ENCODE measurements around the gene ADARB1.

Gene ADARB1

GRCh38 chr21:45219517-45219916, 145.1 kb downstream of the ADARB1 start:
- Histone ChIP-seq H3K9me3 (ENCODE audit: insufficient read depth, low read length) (peaks cover 27% of the 10 kb centered on the region), H3K4me1 (ENCODE audit: insufficient read depth, insufficient read length) (no peaks in the 10 kb centered on the region), H3K36me3 (ENCODE audit: insufficient read depth, insufficient read length, low read length) (peaks cover 33% of the 10 kb centered on the region), H3K4me3 (ENCODE audit: insufficient read length, low read depth) (no peak overlapping the region), H3K27me3 (ENCODE audit: insufficient read depth, insufficient read length) (no peaks in the 10 kb centered on the region), H3K9ac (ENCODE audit: insufficient read length, low read depth) (no peak overlapping the region)
- TF ChIP-seq SUZ12 (IDR thresholded peaks at IDR 0.05; ENCODE audit: extremely low read depth, insufficient read depth, insufficient read length) (no peak), YY1 (IDR thresholded peaks at IDR 0.05; ENCODE audit: insufficient read depth, insufficient read length) (no peak), ZNF274 (IDR thresholded peaks at IDR 0.05; ENCODE audit: low read depth, low read length) (no peak)
- DNase-seq (ENCODE audit: low read depth, low spot score) = no peak

DNA sequence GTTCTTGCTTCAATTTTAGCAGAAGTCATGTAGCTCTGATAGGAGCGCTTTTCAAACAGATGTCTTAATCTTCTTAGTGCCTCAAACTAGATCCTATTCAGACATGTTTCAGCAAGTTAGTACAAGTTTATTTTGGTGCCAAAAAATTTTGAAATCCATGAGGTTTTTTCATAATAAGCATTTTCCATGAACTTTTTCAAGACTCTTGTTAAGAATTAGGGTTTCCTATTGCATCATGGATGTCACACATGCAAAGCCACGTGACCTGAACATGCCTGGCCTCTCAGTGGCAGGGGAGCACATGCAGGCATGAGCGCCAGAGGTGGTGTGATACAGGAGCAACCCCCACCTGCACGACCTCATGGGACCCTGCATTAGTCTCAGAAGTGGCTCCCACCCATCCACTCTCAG, 145.7 kb downstream of the ADARB1 start:
- H3K36me3 ChIP-seq (ENCODE audit: insufficient read depth, insufficient read length, low read length) = peaks cover 33% of the 10 kb centered on the region

DNA sequence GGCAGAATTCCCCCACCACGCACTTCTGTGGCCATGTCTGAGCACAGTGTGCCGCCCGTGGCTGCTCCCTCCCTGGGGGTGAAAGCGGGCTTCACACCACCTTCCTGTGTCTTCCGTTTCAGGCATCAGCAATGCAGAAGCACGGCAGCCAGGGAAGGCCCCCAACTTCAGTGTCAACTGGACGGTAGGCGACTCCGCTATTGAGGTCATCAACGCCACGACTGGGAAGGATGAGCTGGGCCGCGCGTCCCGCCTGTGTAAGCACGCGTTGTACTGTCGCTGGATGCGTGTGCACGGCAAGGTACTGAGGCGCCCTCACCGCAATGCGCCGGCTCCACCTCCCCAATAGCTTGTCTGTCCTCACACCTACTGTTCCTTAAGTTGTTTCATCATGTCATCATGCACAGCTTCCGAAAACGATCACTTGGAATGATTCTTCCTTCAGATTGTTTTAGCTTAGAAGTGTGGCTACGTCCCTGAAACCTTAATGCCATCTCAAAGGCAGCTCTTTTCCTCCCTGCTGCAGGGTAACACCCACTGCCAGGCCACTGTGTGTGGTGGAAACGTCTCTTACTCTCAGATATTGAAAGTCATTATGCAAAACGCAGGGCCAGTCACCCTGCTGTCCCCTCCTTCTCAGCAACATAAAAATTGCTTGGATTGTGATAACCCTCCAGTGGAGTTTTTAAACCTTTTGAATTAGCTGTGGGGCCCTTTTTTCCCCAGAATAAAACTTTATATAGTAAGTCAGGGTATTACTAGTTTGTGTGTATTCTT, 146.5 kb downstream of the ADARB1 start:
- Histone ChIP-seq H3K9me3 (ENCODE audit: insufficient read depth, low read length) (peaks cover 22% of the 10 kb centered on the region), H3K36me3 (ENCODE audit: insufficient read depth, insufficient read length, low read length) (peaks cover 33% of the 10 kb centered on the region), H3K4me1 (ENCODE audit: insufficient read depth, insufficient read length) (no peaks in the 10 kb centered on the region), H3K4me3 (ENCODE audit: insufficient read length, low read depth) (no peak overlapping the region), H3K9ac (ENCODE audit: insufficient read length, low read depth) (no peak overlapping the region), H3K27me3 (ENCODE audit: insufficient read depth, insufficient read length) (no peaks in the 10 kb centered on the region)
- no peak for TF ChIP-seq ZNF274 (IDR thresholded peaks at IDR 0.05; ENCODE audit: low read depth, low read length)
- no peak for TF ChIP-seq SUZ12 (IDR thresholded peaks at IDR 0.05; ENCODE audit: extremely low read depth, insufficient read depth, insufficient read length)
- no peak for TF ChIP-seq YY1 (IDR thresholded peaks at IDR 0.05; ENCODE audit: insufficient read depth, insufficient read length)
- DNase-seq (ENCODE audit: low read depth, low spot score) = no peak

More for the DNA sequence above, 145.7 kb downstream of the ADARB1 start:
- no peaks in the 10 kb centered on the region for H3K27me3 ChIP-seq (ENCODE audit: insufficient read depth, insufficient read length)
- H3K9me3 ChIP-seq (ENCODE audit: insufficient read depth, low read length) = peaks cover 23% of the 10 kb centered on the region
- no peak for DNase-seq (ENCODE audit: low read depth, low spot score)
- no peak overlapping the region for H3K4me3 ChIP-seq (ENCODE audit: insufficient read length, low read depth)
- TF ChIP-seq YY1 (IDR thresholded peaks at IDR 0.05; ENCODE audit: insufficient read depth, insufficient read length) (no peak), SUZ12 (IDR thresholded peaks at IDR 0.05; ENCODE audit: extremely low read depth, insufficient read depth, insufficient read length) (no peak), ZNF274 (IDR thresholded peaks at IDR 0.05; ENCODE audit: low read depth, low read length) (no peak)
- H3K9ac ChIP-seq (ENCODE audit: insufficient read length, low read depth) = no peak overlapping the region
- no peaks in the 10 kb centered on the region for H3K4me1 ChIP-seq (ENCODE audit: insufficient read depth, insufficient read length)

DNA sequence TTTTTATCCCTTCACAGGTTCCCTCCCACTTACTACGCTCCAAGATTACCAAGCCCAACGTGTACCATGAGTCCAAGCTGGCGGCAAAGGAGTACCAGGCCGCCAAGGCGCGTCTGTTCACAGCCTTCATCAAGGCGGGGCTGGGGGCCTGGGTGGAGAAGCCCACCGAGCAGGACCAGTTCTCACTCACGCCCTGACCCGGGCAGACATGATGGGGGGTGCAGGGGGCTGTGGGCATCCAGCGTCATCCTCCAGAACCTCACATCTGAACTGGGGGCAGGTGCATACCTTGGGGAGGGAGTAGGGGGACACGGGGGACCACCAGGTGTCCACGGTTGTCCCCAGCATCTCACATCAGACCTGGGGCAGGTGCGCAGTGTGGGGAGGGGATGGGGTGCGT, 147.6 kb downstream of the ADARB1 start:
- peaks cover 4% of the 10 kb centered on the region for H3K4me1 ChIP-seq (ENCODE audit: insufficient read depth, insufficient read length)
- peaks cover 11% of the 10 kb centered on the region for H3K9me3 ChIP-seq (ENCODE audit: insufficient read depth, low read length)
- no peak for TF ChIP-seq SUZ12 (IDR thresholded peaks at IDR 0.05; ENCODE audit: extremely low read depth, insufficient read depth, insufficient read length)
- TF ChIP-seq ZNF274 (IDR thresholded peaks at IDR 0.05; ENCODE audit: low read depth, low read length) = no peak
- no peak for TF ChIP-seq YY1 (IDR thresholded peaks at IDR 0.05; ENCODE audit: insufficient read depth, insufficient read length)
- DNase-seq (ENCODE audit: low read depth, low spot score) = no peak
- no peaks in the 10 kb centered on the region for H3K27me3 ChIP-seq (ENCODE audit: insufficient read depth, insufficient read length)
- peaks cover 33% of the 10 kb centered on the region for H3K36me3 ChIP-seq (ENCODE audit: insufficient read depth, insufficient read length, low read length)
- H3K4me3 ChIP-seq (ENCODE audit: insufficient read length, low read depth) = no peak overlapping the region
- no peak overlapping the region for H3K9ac ChIP-seq (ENCODE audit: insufficient read length, low read depth)

DNA sequence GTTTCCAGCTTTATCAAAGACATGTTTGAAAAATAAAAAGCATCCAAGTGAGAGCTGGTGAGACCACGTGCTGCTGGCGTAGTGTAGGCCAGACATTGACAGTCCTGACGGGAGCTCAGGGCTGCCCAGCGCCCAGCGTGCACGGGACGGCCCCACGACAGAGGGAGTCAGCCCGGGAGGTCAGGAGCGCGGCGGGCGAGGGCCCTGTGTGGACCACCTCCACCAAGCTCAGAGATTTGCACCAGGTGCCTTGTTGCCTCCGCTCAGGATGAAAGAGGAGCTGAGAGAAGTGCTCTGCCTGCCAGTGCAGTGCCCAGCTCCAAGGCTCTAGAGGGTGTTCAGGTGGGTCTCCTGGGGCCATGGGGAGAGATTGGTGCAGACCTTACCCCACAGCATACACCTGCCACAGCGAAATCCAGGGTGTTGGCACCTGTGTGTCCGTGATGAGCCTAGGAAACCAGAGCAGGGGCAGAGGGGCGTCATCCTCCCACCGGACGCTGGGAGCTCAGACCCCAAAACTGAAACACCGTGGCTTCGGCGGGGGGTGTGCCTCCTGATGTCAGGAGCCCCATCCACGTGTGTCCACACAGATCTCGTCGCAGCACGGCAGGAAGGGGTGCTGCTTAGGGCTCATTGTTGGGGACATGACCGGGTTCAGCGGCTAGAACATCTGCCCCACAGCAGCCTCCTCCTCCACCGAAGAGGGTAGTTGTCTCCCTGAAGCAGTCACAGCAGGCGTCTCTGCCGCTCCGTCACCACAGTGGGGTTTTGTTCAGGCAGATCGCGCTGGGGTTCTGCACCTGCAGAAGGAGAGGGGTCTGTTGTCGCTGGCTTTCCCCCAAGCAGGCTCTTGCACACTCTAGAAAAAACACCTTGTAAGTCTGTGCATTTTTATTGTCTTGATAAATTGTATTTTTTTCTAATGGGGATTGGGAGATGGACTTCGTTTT, 149.1 kb downstream of the ADARB1 start:
- Histone ChIP-seq H3K27me3 (ENCODE audit: insufficient read depth, insufficient read length) (no peaks in the 10 kb centered on the region), H3K36me3 (ENCODE audit: insufficient read depth, insufficient read length, low read length) (peaks cover 33% of the 10 kb centered on the region), H3K9me3 (ENCODE audit: insufficient read depth, low read length) (no peaks in the 10 kb centered on the region), H3K4me1 (ENCODE audit: insufficient read depth, insufficient read length) (peaks cover 7% of the 10 kb centered on the region), H3K4me3 (ENCODE audit: insufficient read length, low read depth) (no peak overlapping the region), H3K9ac (ENCODE audit: insufficient read length, low read depth) (no peak overlapping the region)
- no peak for DNase-seq (ENCODE audit: low read depth, low spot score)
- no peak for TF ChIP-seq ZNF274 (IDR thresholded peaks at IDR 0.05; ENCODE audit: low read depth, low read length)
- TF ChIP-seq YY1 (IDR thresholded peaks at IDR 0.05; ENCODE audit: insufficient read depth, insufficient read length) = no peak
- TF ChIP-seq SUZ12 (IDR thresholded peaks at IDR 0.05; ENCODE audit: extremely low read depth, insufficient read depth, insufficient read length) = no peak

DNA sequence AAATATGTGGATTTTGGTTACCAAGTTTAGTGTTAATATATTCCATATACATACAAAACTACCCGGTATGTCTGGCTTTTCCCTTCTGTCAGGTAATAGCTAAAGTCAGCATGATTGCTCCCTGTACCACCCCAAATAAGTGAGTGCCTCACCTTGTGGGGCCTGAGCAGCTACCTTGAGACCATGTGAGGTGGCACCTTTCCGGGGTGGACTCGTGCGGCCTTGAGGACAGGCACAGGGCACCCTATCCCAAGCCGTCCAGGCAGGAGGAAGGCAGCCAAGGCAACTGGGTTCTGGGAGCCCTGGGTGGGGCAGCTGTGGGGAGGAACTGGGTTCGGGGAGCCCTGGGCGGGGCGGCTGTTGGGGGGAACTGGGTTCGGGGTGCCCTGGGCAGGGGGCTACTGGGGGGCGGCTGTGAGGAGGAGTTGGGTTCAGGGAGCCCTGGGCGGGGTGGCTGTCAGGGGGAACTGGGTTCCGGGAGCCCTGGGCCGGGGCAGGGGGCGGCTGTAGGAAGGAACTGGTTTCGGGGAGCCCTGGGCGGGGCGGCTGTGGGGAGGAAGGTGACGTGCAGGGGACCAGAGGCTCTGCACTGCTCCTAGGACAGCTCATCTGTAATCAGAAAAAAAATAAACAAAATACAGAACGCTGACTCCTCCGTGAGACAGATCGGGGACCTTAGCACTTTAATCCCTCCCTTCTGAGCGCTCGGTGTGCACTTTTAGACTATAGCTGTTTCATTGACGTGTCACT, 150.0 kb downstream of the ADARB1 start:
- Histone ChIP-seq H3K9me3 (ENCODE audit: insufficient read depth, low read length) (no peaks in the 10 kb centered on the region), H3K4me3 (ENCODE audit: insufficient read length, low read depth) (no peak overlapping the region), H3K9ac (ENCODE audit: insufficient read length, low read depth) (no peak overlapping the region), H3K36me3 (ENCODE audit: insufficient read depth, insufficient read length, low read length) (peaks cover 33% of the 10 kb centered on the region), H3K4me1 (ENCODE audit: insufficient read depth, insufficient read length) (peaks cover 9% of the 10 kb centered on the region), H3K27me3 (ENCODE audit: insufficient read depth, insufficient read length) (no peaks in the 10 kb centered on the region)
- TF ChIP-seq YY1 (IDR thresholded peaks at IDR 0.05; ENCODE audit: insufficient read depth, insufficient read length) (no peak), ZNF274 (IDR thresholded peaks at IDR 0.05; ENCODE audit: low read depth, low read length) (no peak), SUZ12 (IDR thresholded peaks at IDR 0.05; ENCODE audit: extremely low read depth, insufficient read depth, insufficient read length) (no peak)
- no peak for DNase-seq (ENCODE audit: low read depth, low spot score)

Data from NT2/D1 (cell line).